Natural killer cell (primary cell): ENCODE measurements around the gene RAB29. TPM values are rescaled to one million over a fixed set of nuclear protein-coding genes. Genes with fewer than 3 reads are reported as not detected.

Source experiments
- ATAC-seq, 3 donors: fragments of 150-1000 bp in 2 of 3; fragments of 200-7000 bp in 1 of 3; cut with Tn5 transposase; 1 replicate in 1 of 3; 2 replicates in 2 of 3; pipeline ENCODE4 v1.10.0; 2021; ENCODE audit warnings: mild to moderate bottlenecking in 2 of 3, moderate library complexity in 2 of 3
- DNase-seq, 2 donors: peaks; one replicate each; pipeline versions ENCODE4 v3.0.0 to v3.0.0-alpha.2; 2013 to 2021; ENCODE audit warnings: mixed read lengths in 1 of 2
- H3K27ac ChIP-seq: one replicate; pipeline ENCODE4 v1.5.1; 2013; ENCODE audit warnings: mild to moderate bottlenecking, low read length
- H3K27me3 ChIP-seq: one replicate; pipeline ENCODE4 v1.6.1; 2013; ENCODE audit warnings: low read length; ENCODE audit not compliant: control insufficient read depth, insufficient read depth
- H3K36me3 ChIP-seq: one replicate; pipeline ENCODE4 v1.6.1; 2013; ENCODE audit warnings: low read length; ENCODE audit not compliant: control insufficient read depth, insufficient read depth
- H3K4me1 ChIP-seq: one replicate; pipeline ENCODE4 v1.6.1; 2013; ENCODE audit warnings: low read length; ENCODE audit not compliant: control insufficient read depth, insufficient read depth
- H3K4me3 ChIP-seq: one replicate; pipeline ENCODE4 v1.5.1; 2013; ENCODE audit warnings: low read length
- H3K9me3 ChIP-seq: one replicate; pipeline ENCODE4 v1.6.1; 2013; ENCODE audit warnings: low read length; ENCODE audit not compliant: control insufficient read depth, insufficient read depth
- H3K27ac Mint-ChIP-seq, 2 donors: one replicate each; pipeline ENCODE4 v1.8.0; 2022; ENCODE audit warnings: mild to moderate bottlenecking in 2 of 2, mixed read lengths in 2 of 2, moderate library complexity in 1 of 2
- H3K27me3 Mint-ChIP-seq, 2 donors: one replicate each; pipeline ENCODE4 v1.8.0; 2022; ENCODE audit warnings: low read depth in 2 of 2, mixed read lengths in 2 of 2
- H3K36me3 Mint-ChIP-seq: one replicate; pipeline ENCODE4 v1.8.0; 2022; ENCODE audit warnings: mixed read lengths
- H3K4me1 Mint-ChIP-seq, 2 donors: one replicate each; pipeline ENCODE4 v1.8.0; 2022; ENCODE audit warnings: mixed read lengths in 2 of 2
- H3K4me3 Mint-ChIP-seq: one replicate; pipeline ENCODE4 v1.8.0; 2022; ENCODE audit warnings: mild to moderate bottlenecking, moderate library complexity, mixed read lengths
- H3K9me3 Mint-ChIP-seq, 2 donors: one replicate each; pipeline ENCODE4 v1.8.0; 2022; ENCODE audit warnings: mixed read lengths in 2 of 2
- WGBS: methylation state at CpG from one replicate; pipeline ENCODE4 v1.1.7; 2013; ENCODE audit warnings: missing lambda C conversion rate; ENCODE audit not compliant: insufficient coverage; 5-methylcytosine and 5-hydroxymethylcytosine counted together
- intact Hi-C: fragments of 100-400 bp; cut with micrococcal nuclease; formaldehyde crosslinking; loops from one replicate; pipeline ENCODE4 v1.14.2; 2022
- total RNA-seq, 4 donors: library from RNA; stranded (reverse); fragments of 120-200 nt in 1 of 4; gene quantifications; one replicate each; pipeline versions ENCODE4 v1.2.3 to v1.2.4, GENCODE V29; 2013 to 2022
- TF ChIP-seq, protein P1 (sequence below): fragments of 200-600 bp; IDR thresholded peaks from one replicate; pipeline ENCODE4 v1.8.0; 2022; ENCODE audit warnings: antibody characterized with exemption

RAB29 gene
- total RNA-seq, 3 donors from 2014 or later (not counting 1 experiment from before 2014, with no cell fraction given), result 69.0 to 120 (median 95.1) TPM

DNA sequence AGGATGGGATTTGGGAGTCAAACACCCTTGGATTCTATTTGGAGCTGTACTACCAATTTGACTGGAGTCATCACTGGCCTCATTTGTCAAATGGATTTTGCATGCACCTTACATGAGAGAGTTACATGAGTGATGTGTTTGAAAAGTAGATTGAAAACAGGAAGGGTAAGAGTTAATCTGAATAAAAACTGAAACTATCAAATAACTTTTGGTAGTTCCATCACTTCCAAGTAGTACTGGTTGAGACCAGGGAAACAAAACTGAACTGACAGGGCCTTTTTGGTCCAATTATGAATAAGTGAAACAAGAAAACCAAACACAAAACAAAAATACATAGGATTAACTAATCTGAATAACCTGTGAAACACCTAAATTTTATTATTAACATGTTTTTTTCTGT lies 55.5 kb downstream of the RAB29 start:
- H3K9me3 ChIP-seq, result no peaks in the 10 kb centered on the region
- Mint-ChIP-seq H3K4me3 (no peak overlapping the region), H3K36me3 (peaks cover 47% of the 10 kb centered on the region), H3K27me3 (no peaks in the 10 kb centered on the region), H3K4me1 (peaks cover 0 to 29% of the 10 kb centered on the region in 2 donors), H3K9me3 (no peaks in the 10 kb centered on the region), H3K27ac (peak overlapping the region in 1 of 2 donors; percentile 49)
- ATAC-seq (no peak), DNase-seq (no peak)
- TF ChIP-seq, protein P1, sequence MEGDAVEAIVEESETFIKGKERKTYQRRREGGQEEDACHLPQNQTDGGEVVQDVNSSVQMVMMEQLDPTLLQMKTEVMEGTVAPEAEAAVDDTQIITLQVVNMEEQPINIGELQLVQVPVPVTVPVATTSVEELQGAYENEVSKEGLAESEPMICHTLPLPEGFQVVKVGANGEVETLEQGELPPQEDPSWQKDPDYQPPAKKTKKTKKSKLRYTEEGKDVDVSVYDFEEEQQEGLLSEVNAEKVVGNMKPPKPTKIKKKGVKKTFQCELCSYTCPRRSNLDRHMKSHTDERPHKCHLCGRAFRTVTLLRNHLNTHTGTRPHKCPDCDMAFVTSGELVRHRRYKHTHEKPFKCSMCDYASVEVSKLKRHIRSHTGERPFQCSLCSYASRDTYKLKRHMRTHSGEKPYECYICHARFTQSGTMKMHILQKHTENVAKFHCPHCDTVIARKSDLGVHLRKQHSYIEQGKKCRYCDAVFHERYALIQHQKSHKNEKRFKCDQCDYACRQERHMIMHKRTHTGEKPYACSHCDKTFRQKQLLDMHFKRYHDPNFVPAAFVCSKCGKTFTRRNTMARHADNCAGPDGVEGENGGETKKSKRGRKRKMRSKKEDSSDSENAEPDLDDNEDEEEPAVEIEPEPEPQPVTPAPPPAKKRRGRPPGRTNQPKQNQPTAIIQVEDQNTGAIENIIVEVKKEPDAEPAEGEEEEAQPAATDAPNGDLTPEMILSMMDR, result no peak
- H3K36me3 ChIP-seq, result peaks cover 67% of the 10 kb centered on the region
- H3K4me1 ChIP-seq, result no peaks in the 10 kb centered on the region
- H3K27me3 ChIP-seq, result no peaks in the 10 kb centered on the region
- H3K4me3 ChIP-seq, result no peak overlapping the region
- intact Hi-C loops, result no loop called here
- H3K27ac ChIP-seq, result no peak overlapping the region

DNA sequence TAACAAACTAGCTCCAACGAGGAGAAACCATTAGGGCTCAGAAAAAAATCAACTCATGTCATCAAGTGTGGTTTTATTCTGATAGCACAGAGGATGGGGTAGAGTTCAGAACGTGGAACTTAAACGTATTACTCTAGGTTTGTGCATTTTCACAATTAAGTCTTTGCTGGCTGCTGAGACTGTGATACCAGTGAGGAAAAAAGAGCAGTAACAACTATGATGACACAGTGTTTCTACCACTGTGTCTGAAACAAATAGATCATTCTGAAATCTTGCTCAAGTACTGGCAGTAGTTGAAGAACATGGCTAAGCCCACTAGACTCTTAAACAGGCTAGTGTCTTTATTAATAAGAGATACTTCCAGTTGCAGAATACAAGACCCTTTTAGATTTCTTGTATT lies 56.3 kb downstream of the RAB29 start:
- Histone ChIP-seq H3K27me3 (no peaks in the 10 kb centered on the region), H3K36me3 (peaks cover 65% of the 10 kb centered on the region), H3K27ac (no peak overlapping the region), H3K4me1 (no peaks in the 10 kb centered on the region), H3K9me3 (no peaks in the 10 kb centered on the region), H3K4me3 (no peak overlapping the region)
- TF ChIP-seq, protein P1, result no peak
- DNase-seq, result no peak
- H3K4me3 Mint-ChIP-seq, result no peak overlapping the region
- intact Hi-C loops, result no loop called here
- no peaks in the 10 kb centered on the region for H3K9me3 Mint-ChIP-seq
- ATAC-seq, result no peak
- H3K27me3 Mint-ChIP-seq, result no peaks in the 10 kb centered on the region
- peak overlapping the region; percentile 16 to 49 for H3K27ac Mint-ChIP-seq
- 79% methylated on average over 3 of the region's 3 CpGs for WGBS
- peaks cover 0 to 29% of the 10 kb centered on the region in 2 donors for H3K4me1 Mint-ChIP-seq
- H3K36me3 Mint-ChIP-seq, result peaks cover 47% of the 10 kb centered on the region

Other genes starting within 250 kb of the RAB29 start
- 100 to 1,000 TPM; 107 to 155 (median 139) TPM for gene ELK4, start 143.5 kb downstream of the RAB29 start, total RNA-seq
- gene SLC45A3, start 95.0 kb downstream of the RAB29 start, total RNA-seq, result 10 to 100 TPM in 1 of 3 donors, 1 to 10 TPM in 1, under 1 TPM in 1; 0.31 to 28.8 (median 1.8) TPM
- 100 to 1,000 TPM in 2 of 3 donors, 10 to 100 TPM in 1; 89.2 to 113 (median 103) TPM for gene NUCKS1, start 25.3 kb downstream of the RAB29 start, total RNA-seq
- gene SLC41A1, start 37.7 kb upstream of the RAB29 start, total RNA-seq, result 10 to 100 TPM; 35.3 to 47.1 (median 39.5) TPM
- gene PM20D1, start 74.7 kb upstream of the RAB29 start, total RNA-seq, result 1 to 10 TPM in 2 of 3 donors, not detected in 1; 1.1 to 1.6 TPM
- not detected for gene SLC26A9, start 168.0 kb upstream of the RAB29 start, total RNA-seq
- under 1 TPM in 1 of 3 donors, not detected in 2; 0.19 TPM for gene RAB7B, start 227.9 kb upstream of the RAB29 start, total RNA-seq
- not detected for gene CTSE, start 248.4 kb upstream of the RAB29 start, total RNA-seq